ENCODE results near the gene CLASP1.

Gene CLASP1

DNA sequence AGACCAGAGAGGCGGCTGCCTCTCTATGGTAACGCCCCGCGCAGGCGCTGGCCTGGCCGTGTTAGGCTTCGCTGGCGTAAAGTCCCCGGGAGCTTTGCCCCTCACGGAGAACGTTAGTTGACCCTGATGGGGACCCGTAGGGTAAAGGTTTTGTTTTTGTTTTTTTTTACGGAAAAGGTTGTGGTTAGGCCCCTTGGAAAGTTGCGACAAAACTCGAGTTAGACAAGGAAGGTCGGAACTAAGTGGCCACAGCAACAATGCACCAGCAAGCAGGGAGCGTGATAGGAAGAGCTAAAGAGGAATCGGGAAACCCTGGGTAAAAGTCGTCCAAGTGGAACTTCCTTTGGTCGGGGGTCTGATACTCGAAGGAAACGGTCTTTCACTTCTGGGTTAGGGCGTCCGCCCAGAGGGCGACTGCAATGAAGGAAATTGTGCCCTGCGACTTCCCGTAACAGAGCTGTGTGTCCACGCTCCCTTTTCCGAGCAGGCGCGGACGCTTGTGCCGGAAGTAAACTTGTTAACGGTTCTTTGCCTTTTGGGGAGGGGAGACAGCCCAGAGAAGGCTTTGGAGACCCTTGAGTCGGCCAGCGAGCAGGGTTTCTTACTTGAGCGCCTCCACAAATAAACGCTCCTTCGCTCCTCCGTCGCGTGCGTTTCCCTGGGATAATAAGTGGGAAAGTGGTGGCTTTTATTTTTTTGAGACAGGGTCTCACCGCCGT is 493 bp upstream of the CLASP1 start:
- TF ChIP-seq, protein P1, sequence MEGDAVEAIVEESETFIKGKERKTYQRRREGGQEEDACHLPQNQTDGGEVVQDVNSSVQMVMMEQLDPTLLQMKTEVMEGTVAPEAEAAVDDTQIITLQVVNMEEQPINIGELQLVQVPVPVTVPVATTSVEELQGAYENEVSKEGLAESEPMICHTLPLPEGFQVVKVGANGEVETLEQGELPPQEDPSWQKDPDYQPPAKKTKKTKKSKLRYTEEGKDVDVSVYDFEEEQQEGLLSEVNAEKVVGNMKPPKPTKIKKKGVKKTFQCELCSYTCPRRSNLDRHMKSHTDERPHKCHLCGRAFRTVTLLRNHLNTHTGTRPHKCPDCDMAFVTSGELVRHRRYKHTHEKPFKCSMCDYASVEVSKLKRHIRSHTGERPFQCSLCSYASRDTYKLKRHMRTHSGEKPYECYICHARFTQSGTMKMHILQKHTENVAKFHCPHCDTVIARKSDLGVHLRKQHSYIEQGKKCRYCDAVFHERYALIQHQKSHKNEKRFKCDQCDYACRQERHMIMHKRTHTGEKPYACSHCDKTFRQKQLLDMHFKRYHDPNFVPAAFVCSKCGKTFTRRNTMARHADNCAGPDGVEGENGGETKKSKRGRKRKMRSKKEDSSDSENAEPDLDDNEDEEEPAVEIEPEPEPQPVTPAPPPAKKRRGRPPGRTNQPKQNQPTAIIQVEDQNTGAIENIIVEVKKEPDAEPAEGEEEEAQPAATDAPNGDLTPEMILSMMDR (IDR thresholded peaks at IDR 0.05; ENCODE audit: low read length) = no peak
- no peak for TF ChIP-seq EZH2 (IDR thresholded peaks at IDR 0.05; ENCODE audit: borderline replicate concordance, low read length)
- Histone ChIP-seq H3K4me3 (ENCODE audit: low read depth, low read length, poor library complexity, severe bottlenecking) (peak overlapping the region; percentile 99), H2AFZ (ENCODE audit: low read length) (no peak overlapping the region), H3K9me2 (ENCODE audit: low read depth, low read length) (no peaks in the 10 kb centered on the region), H3K36me3 (ENCODE audit: insufficient read depth, low read length) (peaks cover 4% of the 10 kb centered on the region; the same call in 1 of the 2 replicates), H3F3A (ENCODE audit: insufficient read depth, low read length) (no peaks in the 10 kb centered on the region), H3K27ac (ENCODE audit: low read depth, low read length, poor library complexity, severe bottlenecking) (peak overlapping the region; percentile 94), H3K4me1 (ENCODE audit: insufficient read depth, low read length, severe bottlenecking) (peaks cover 45% of the 10 kb centered on the region), H3K27me3 (ENCODE audit: insufficient read depth, low read length) (no peaks in the 10 kb centered on the region), H3K9ac (ENCODE audit: low read length) (peak overlapping the region; percentile 93), H3K79me2 (ENCODE audit: insufficient read depth, low read length) (peaks cover 43% of the 10 kb centered on the region), H3K4me2 (ENCODE audit: low read length) (peak overlapping the region; percentile 83), H4K20me1 (ENCODE audit: insufficient read depth, low read length) (no peaks in the 10 kb centered on the region), H3K9me3 (ENCODE audit: low read length) (no peaks in the 10 kb centered on the region)

DNA sequence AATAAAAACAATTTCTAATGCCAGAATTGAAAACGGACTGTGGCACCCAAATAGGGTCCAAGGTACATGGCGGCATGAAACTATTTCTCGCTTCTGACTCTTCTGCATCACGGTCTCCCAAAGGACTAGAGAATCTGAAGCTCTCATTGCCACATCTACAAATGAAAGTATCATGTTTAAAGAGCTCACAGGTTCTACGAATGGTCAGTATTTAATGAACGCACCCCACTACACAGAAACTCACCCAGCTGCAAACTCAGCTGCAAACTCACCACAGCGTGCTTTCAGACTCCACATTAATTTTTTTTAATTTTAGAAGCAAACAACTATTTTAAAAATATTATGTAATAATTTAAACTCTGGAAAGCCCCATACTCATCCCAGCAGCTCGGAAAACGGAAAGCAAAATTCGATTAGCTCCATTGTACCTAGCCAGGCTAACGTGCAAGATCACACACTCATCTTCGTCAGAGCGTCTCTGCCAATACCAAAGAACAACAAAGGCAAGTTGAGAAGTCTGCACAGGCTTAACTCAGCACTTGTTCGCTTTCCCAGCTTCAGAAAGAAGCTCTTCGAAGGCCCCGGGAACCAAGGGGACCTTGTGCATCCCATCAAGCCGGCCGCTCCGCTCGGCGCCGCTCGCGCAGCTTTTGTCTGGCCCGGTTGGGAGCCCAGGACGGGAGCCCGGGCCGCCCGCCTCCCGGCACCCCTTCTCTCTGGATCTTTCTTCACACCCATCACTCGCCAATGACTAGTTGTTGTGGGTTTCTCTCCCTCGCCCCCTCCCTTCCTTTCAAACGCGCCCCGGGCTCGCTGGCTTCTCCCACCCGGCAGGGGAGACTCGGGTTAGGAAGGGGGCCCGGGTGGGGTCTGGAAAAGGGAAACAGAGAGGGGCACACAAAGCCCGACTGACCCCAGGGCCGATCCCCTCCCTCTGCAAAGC is 785 bp downstream of the CLASP1 start:
- peak overlapping the region; percentile 99 for H3K4me2 ChIP-seq (ENCODE audit: low read length)
- peak overlapping the region; percentile 93 for H3K9ac ChIP-seq (ENCODE audit: low read length)
- peak overlapping the region; percentile 99 for H3K4me3 ChIP-seq (ENCODE audit: low read depth, low read length, poor library complexity, severe bottlenecking)
- no peaks in the 10 kb centered on the region for H3K9me2 ChIP-seq (ENCODE audit: low read depth, low read length)
- H3K9me3 ChIP-seq (ENCODE audit: low read length) = no peaks in the 10 kb centered on the region
- no peaks in the 10 kb centered on the region for H3K27me3 ChIP-seq (ENCODE audit: insufficient read depth, low read length)
- no peaks in the 10 kb centered on the region for H4K20me1 ChIP-seq (ENCODE audit: insufficient read depth, low read length)
- no peak for TF ChIP-seq EZH2 (IDR thresholded peaks at IDR 0.05; ENCODE audit: borderline replicate concordance, low read length)
- TF ChIP-seq, protein P1 (IDR thresholded peaks at IDR 0.05; ENCODE audit: low read length) = no peak
- H3K36me3 ChIP-seq (ENCODE audit: insufficient read depth, low read length) = peaks cover 4% of the 10 kb centered on the region; the same call in 1 of the 2 replicates
- H3K4me1 ChIP-seq (ENCODE audit: insufficient read depth, low read length, severe bottlenecking) = peaks cover 57% of the 10 kb centered on the region
- H3K27ac ChIP-seq (ENCODE audit: low read depth, low read length, poor library complexity, severe bottlenecking) = peak overlapping the region; percentile 94
- 0 out of 2 replicates have a peak overlapping the region, but pooled peaks have one; percentile 28 for H2AFZ ChIP-seq (ENCODE audit: low read length)
- no peaks in the 10 kb centered on the region for H3F3A ChIP-seq (ENCODE audit: insufficient read depth, low read length)
- peaks cover 56% of the 10 kb centered on the region for H3K79me2 ChIP-seq (ENCODE audit: insufficient read depth, low read length)

DNA sequence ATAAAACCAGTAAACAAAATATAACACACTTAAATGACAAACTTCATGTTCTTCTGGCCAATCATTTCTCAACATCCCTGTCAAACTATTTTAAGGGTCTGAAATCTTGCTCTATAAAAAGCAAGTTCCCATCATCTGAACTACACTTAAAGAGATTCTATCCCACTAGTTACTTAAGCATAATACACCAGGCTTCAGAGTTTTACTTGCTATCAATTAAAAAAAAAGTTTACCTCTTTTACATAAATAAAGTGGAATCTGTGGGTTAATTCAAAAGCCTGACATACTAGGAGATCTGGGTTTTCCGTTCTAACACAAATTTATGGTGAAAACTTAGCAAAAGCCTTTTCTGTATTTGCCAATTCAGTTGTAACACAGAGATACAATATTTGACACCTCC is 1.9 kb downstream of the CLASP1 start:
- Histone ChIP-seq H4K20me1 (ENCODE audit: insufficient read depth, low read length) (no peaks in the 10 kb centered on the region), H3K36me3 (ENCODE audit: insufficient read depth, low read length) (peaks cover 4% of the 10 kb centered on the region; the same call in 1 of the 2 replicates), H3K4me2 (ENCODE audit: low read length) (peak overlapping the region; percentile 99), H3K27me3 (ENCODE audit: insufficient read depth, low read length) (no peaks in the 10 kb centered on the region), H3K79me2 (ENCODE audit: insufficient read depth, low read length) (peaks cover 67% of the 10 kb centered on the region), H3K9me3 (ENCODE audit: low read length) (no peaks in the 10 kb centered on the region), H2AFZ (ENCODE audit: low read length) (no peak overlapping the region), H3K27ac (ENCODE audit: low read depth, low read length, poor library complexity, severe bottlenecking) (no peak overlapping the region), H3F3A (ENCODE audit: insufficient read depth, low read length) (no peaks in the 10 kb centered on the region), H3K9me2 (ENCODE audit: low read depth, low read length) (no peaks in the 10 kb centered on the region), H3K4me3 (ENCODE audit: low read depth, low read length, poor library complexity, severe bottlenecking) (peak overlapping the region; percentile 99), H3K9ac (ENCODE audit: low read length) (peak overlapping the region; percentile 93), H3K4me1 (ENCODE audit: insufficient read depth, low read length, severe bottlenecking) (peaks cover 57% of the 10 kb centered on the region)
- TF ChIP-seq EZH2 (IDR thresholded peaks at IDR 0.05; ENCODE audit: borderline replicate concordance, low read length) = no peak
- TF ChIP-seq, protein P1 (IDR thresholded peaks at IDR 0.05; ENCODE audit: low read length) = no peak

Data from OCI-LY1 (cell line).